Activated naive CD8-positive, alpha-beta T cell treated with anti-CD3 and anti-CD28 coated beads, Interleukin-2, amount 10 ng/mL, durations not matched to agents 7 days and 5 days (primary cell): ENCODE results near the gene AOC1. TPM values are rescaled to one million over a fixed set of nuclear protein-coding genes. Genes with fewer than 3 reads are reported as not detected.

Experiments
- ATAC-seq: fragments of 150-1000 bp; cut with Tn5 transposase; one replicate; pipeline ENCODE4 v1.10.0; 2021; ENCODE audit warnings: low read depth, moderate library complexity
- POLR2A ChIA-PET: fragments of 350-600 bp; sonication (Branson Sonifier 250); formaldehyde crosslinking; loops from one replicate; lab custom pipeline; 2021; ENCODE audit warnings: antibody characterized with exemption; lab: Charles Lee
- DNase-seq: peaks from one replicate; pipeline ENCODE4 v3.0.0; 2021
- H3K27ac Mint-ChIP-seq: one replicate; pipeline ENCODE4 v1.8.0; 2022; ENCODE audit warnings: mild to moderate bottlenecking, mixed read lengths
- H3K27me3 Mint-ChIP-seq: one replicate; pipeline ENCODE4 v1.8.0; 2022; ENCODE audit warnings: mild to moderate bottlenecking, moderate library complexity, mixed read lengths
- H3K36me3 Mint-ChIP-seq: one replicate; pipeline ENCODE4 v1.8.0; 2021; ENCODE audit warnings: mild to moderate bottlenecking, mixed read lengths
- H3K4me1 Mint-ChIP-seq: one replicate; pipeline ENCODE4 v1.8.0; 2021; ENCODE audit warnings: mixed read lengths
- H3K4me3 Mint-ChIP-seq: one replicate; pipeline ENCODE4 v1.8.0; 2022; ENCODE audit warnings: mild to moderate bottlenecking, moderate library complexity, mixed read lengths
- H3K9me3 Mint-ChIP-seq: one replicate; pipeline ENCODE4 v1.8.0; 2021; ENCODE audit warnings: mixed read lengths
- total RNA-seq, 2 experiments: library from RNA; stranded (reverse); gene quantifications; one replicate each; pipeline ENCODE4 v1.2.3, GENCODE V29; 2021

AOC1 gene
- total RNA-seq, 2 experiments from 2014 or later: not detected

DNA sequence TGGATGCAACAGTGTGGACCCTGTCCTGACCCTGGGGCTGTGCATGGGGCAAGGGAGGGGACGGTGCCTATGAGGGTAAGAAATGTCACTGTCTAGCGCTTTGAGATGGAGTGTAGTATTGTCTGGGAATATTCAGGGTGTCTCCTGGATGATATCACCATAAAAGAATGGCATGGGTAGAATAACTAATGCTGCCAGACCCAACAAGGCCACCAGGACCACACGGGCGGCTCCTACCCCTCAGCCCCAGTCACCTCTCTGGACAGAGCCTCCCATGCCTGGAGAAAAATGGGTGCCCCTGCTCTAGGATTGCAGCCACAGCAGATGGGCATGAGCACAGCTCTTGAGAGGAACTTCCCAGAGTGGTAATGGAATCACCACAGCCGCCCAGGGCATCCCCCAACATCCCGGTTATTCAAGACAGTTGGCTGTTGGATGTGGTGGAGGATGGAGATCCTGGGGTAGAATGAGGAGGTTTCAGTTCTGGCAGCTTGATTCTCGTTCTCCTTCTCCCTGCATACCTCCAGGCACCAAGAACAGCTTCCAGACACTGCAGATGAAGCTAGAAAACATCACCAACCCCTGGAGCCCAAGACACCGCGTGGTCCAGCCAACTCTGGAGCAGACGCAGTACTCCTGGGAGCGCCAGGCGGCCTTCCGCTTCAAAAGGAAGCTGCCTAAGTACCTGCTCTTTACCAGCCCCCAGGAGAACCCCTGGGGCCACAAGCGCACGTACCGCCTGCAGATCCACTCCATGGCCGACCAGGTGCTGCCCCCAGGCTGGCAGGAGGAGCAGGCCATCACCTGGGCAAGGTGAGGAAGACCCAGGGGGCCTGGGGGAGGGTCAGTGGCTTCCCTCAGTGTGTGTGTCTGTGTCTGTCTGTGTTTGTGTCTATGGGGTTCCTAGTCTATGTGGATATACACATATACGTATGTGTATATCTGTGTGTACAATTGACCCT, 6.2 kb downstream of the AOC1 start:
- no peak for ATAC-seq

DNA sequence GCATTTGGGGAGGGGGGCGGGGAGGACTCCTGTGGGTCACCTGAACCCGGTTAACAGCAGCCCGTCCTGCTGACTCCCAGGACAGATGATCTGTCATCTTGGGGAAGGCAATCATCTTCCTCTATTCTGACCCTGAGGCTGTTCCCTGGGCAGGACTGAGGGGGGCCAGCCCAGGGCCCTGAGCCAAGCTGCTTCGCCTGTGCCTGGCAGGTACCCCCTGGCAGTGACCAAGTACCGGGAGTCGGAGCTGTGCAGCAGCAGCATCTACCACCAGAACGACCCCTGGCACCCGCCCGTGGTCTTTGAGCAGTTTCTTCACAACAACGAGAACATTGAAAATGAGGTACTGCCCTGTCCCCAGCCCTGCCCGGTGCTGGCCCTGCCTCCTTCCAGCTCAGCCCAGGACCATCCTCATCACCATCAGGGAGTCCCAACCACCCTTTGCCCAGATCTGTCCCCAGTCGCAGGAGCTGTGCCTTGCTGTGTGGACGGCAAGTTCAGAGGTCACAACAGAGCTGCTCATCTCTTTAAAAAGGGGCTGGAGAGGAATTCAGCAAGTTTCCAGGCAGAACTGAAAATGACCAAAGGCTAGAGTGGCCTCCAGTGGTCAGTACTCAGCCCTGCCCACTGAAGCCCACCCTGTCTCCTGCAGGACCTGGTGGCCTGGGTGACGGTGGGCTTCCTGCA, 8.1 kb downstream of the AOC1 start:
- H3K4me1 Mint-ChIP-seq: no peaks in the 10 kb centered on the region
- H3K27ac Mint-ChIP-seq: no peak overlapping the region
- no peak overlapping the region for H3K4me3 Mint-ChIP-seq
- H3K9me3 Mint-ChIP-seq: no peaks in the 10 kb centered on the region
- ATAC-seq (no peak), DNase-seq (no peak)
- H3K27me3 Mint-ChIP-seq: peaks cover 3% of the 10 kb centered on the region
- POLR2A ChIA-PET: no interaction called here
- H3K36me3 Mint-ChIP-seq: no peaks in the 10 kb centered on the region

More for the DNA sequence above, 6.2 kb downstream of the AOC1 start:
- POLR2A ChIA-PET: no interaction called here
- no peaks in the 10 kb centered on the region for H3K9me3 Mint-ChIP-seq
- no peak overlapping the region for H3K4me3 Mint-ChIP-seq
- peaks cover 5% of the 10 kb centered on the region for H3K27me3 Mint-ChIP-seq
- DNase-seq: no peak
- no peaks in the 10 kb centered on the region for H3K36me3 Mint-ChIP-seq
- no peaks in the 10 kb centered on the region for H3K4me1 Mint-ChIP-seq
- no peak overlapping the region for H3K27ac Mint-ChIP-seq

DNA sequence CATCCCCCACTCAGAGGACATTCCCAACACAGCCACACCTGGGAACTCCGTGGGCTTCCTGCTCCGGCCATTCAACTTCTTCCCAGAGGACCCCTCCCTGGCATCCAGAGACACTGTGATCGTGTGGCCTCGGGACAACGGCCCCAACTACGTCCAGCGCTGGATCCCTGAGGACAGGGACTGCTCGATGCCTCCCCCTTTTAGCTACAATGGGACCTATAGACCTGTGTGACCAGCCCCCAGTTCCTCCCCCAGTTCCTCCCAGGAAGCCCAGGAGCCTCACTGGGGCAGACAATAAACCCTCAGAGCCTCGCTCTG, 8.6 kb downstream of the AOC1 start:
- H3K27me3 Mint-ChIP-seq: peaks cover 5% of the 10 kb centered on the region
- ATAC-seq (no peak), DNase-seq (no peak)
- no peak overlapping the region for H3K4me3 Mint-ChIP-seq
- H3K4me1 Mint-ChIP-seq: no peaks in the 10 kb centered on the region
- no peaks in the 10 kb centered on the region for H3K36me3 Mint-ChIP-seq
- H3K9me3 Mint-ChIP-seq: no peaks in the 10 kb centered on the region
- POLR2A ChIA-PET: no interaction called here
- H3K27ac Mint-ChIP-seq: no peak overlapping the region

DNA sequence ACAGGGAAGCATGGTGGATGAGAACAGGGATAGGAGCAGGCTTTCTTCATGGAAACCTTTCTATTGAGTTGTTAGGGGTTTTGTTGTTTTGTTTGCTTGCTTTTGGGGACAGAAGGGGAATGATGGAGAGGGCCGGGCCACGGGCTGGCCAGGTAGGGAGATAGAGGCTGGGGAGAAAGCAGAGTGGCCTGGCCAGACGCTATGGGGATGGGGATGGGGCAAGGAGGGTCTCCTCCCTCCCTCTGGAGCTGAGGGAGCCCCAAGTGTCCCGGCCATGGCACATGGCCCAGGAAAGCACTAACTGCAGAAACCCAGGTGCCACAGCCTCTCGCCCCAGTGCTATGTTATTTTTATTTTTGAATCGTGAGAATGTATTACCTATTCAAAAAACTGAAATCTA, 10.0 kb downstream of the AOC1 start:
- no peak for DNase-seq
- ATAC-seq: no peak
- peaks cover 7% of the 10 kb centered on the region for H3K27me3 Mint-ChIP-seq
- no peaks in the 10 kb centered on the region for H3K4me1 Mint-ChIP-seq
- no peak overlapping the region for H3K27ac Mint-ChIP-seq
- H3K4me3 Mint-ChIP-seq: no peak overlapping the region
- peaks cover 1% of the 10 kb centered on the region for H3K9me3 Mint-ChIP-seq
- POLR2A ChIA-PET: no interaction called here
- no peaks in the 10 kb centered on the region for H3K36me3 Mint-ChIP-seq

DNA sequence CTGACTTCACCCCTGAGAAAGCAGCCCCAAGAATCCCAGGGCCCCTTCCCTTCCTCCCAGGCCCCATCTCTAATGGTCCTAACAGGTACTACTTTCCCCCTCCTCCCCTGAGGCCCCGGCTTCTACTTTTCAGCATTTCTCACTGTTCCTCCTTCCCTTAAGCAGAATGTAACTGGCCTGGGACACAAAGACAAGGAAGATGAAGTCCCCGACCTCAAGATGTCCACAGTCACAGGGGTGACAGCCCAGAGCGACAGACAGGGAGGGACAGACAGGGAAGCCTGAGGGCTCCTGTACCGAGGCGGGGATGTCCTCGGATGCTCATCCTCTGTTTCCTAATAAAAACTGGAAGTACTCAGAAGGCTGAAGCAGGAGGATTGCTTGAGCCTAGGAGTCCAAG, 11.6 kb downstream of the AOC1 start:
- Mint-ChIP-seq H3K36me3 (no peaks in the 10 kb centered on the region), H3K27ac (no peak overlapping the region), H3K4me3 (no peak overlapping the region), H3K27me3 (peaks cover 15% of the 10 kb centered on the region), H3K9me3 (peaks cover 1% of the 10 kb centered on the region), H3K4me1 (no peaks in the 10 kb centered on the region)
- ATAC-seq: no peak
- DNase-seq: no peak
- POLR2A ChIA-PET: no interaction called here

DNA sequence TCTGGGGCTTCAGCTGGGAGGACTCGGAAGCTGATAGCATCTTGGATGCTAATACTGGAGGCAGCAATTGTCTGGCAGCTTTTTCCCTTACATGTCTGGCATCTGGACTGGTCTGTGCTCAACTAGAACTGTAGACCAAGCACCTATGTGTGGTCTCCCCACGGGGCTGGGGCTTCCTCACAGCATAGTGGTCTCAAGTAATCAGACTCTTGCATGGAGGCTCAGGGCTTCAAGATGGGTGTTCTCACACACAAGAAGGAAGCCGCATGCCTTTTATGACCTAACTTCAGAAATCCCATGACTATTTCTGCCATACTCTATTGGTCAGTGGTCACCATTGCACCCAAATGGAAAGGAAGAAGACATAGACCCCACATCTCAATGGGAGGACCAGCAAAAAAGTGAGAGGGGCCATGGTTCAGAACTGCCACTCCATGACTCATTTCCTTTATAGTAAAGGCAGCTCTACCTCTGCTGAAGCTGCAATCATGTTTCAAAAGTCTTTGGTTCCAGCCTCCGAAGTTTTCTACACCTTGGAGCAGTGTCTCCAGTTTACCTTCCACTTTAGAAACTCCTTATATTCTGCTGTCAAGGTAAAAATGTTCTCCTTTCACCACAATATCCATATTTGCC, 14.7 kb downstream of the AOC1 start:
- Mint-ChIP-seq H3K36me3 (no peaks in the 10 kb centered on the region), H3K4me1 (no peaks in the 10 kb centered on the region), H3K27me3 (peaks cover 29% of the 10 kb centered on the region), H3K4me3 (no peak overlapping the region), H3K27ac (no peak overlapping the region), H3K9me3 (peaks cover 6% of the 10 kb centered on the region)
- DNase-seq: no peak
- ATAC-seq: no peak
- POLR2A ChIA-PET: interaction anchor here (0.6 kb wide), 1 partner anchor 143 kb away, joined by 3 read pairs; no protein-coding TSS in a partner anchor

DNA sequence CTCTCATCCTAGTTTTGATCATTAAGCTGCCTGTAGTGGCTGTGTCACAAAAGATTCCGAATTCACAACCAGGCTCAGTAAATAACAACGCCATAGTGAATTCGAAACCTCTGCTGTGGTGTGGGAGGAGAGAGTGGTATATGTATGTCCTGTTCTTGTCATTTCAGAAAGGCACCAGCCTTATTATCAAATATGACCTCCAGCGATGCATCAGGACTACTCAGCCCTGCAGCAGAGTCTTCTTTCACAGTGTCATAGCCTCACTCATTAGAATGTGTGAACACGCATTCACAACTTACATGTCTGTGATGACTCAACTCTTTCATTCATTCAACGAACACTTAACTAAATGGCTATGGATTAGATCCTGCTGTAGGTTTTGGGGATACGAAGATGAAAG, 15.3 kb downstream of the AOC1 start:
- ATAC-seq (no peak), DNase-seq (no peak)
- Mint-ChIP-seq H3K9me3 (peaks cover 7% of the 10 kb centered on the region), H3K36me3 (no peaks in the 10 kb centered on the region), H3K27me3 (peaks cover 27% of the 10 kb centered on the region), H3K27ac (no peak overlapping the region), H3K4me1 (no peaks in the 10 kb centered on the region), H3K4me3 (no peak overlapping the region)
- POLR2A ChIA-PET: interaction anchor here (0.6 kb wide), 1 partner anchor 142 kb away, joined by 3 read pairs; no protein-coding TSS in a partner anchor

DNA sequence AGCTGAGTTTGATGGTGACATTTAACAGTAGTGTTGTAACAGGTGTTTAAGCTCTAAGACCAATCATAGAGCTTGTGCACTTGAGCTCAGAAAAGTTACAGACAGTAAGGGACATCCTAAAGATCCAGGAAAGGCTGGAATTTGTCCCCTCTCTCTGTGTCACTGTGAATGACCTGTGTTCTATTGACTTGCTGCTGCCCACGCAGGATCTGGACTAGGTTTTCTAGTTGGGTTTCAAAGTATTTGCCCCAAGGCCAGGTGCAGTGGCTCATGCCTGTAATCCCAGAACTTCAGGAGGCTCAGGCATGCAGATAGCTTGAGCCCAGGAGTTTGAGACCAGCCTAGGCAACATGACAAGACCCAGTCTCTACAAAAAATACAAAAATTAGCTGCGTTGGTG, 17.1 kb downstream of the AOC1 start:
- H3K4me1 Mint-ChIP-seq: no peaks in the 10 kb centered on the region
- H3K27ac Mint-ChIP-seq: no peak overlapping the region
- H3K27me3 Mint-ChIP-seq: peaks cover 40% of the 10 kb centered on the region
- no peak overlapping the region for H3K4me3 Mint-ChIP-seq
- ATAC-seq: no peak
- POLR2A ChIA-PET: interaction anchor here (0.7 kb wide), 1 partner anchor 424 kb away, joined by 8 read pairs; no protein-coding TSS in a partner anchor
- peaks cover 7% of the 10 kb centered on the region for H3K9me3 Mint-ChIP-seq
- H3K36me3 Mint-ChIP-seq: no peaks in the 10 kb centered on the region
- no peak for DNase-seq

DNA sequence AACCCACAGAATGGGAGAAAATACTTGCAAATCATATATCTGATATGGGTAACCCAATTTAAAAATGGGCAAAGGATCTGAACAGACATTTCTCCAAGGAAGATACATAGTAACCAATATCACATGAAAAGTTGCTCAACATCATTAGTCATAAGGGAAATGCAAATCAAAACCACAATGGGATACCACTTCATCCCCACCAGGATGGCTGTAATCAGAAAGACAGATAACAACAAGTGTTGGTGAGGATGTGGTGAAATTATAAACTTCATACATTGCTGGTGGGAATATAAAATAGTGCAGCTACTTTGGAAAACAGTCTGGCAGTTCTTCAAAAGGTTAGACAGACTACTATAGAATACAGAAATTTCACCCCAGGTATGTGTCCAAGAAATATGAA, 19.3 kb downstream of the AOC1 start:
- no peaks in the 10 kb centered on the region for H3K36me3 Mint-ChIP-seq
- ATAC-seq (no peak), DNase-seq (no peak)
- H3K27me3 Mint-ChIP-seq: peaks cover 42% of the 10 kb centered on the region
- no peak overlapping the region for H3K27ac Mint-ChIP-seq
- H3K9me3 Mint-ChIP-seq: peaks cover 5% of the 10 kb centered on the region
- POLR2A ChIA-PET: no interaction called here
- H3K4me3 Mint-ChIP-seq: no peak overlapping the region
- peaks cover 1% of the 10 kb centered on the region for H3K4me1 Mint-ChIP-seq

DNA sequence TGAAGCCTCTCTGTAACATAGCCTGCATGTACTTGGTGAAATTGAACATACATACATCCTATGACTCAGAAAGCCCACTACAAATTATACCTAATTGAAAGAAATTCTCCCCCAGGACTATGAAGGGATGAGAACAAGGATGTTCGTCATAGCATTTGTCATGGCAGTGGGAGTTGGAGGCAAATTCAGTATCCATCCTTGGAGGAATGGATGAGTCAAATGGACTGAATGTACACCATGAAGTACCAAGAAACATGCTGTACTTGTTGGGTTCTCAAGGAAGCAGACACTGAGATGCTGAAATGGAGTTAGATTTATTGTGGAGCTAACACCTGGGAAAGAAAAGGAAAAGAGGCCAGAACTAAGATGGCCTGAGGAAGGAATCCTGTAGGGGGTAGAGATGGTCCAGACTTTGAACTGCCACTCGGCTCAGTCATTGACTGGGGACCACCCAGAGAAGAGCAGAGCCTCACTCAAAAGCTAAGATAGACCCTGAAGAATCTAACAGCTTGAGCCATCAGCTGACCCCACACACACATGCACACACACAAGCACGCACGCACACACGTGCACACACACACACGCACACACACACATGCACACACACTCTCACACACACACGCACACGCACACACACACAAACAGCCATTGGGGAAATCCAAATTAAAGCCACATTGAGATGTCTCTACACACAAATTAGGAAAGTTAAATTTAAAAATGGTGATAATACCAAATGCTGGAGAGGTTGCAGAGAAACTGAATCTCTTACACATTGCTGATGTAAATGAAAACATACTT, 22.3 kb downstream of the AOC1 start:
- peaks cover 1% of the 10 kb centered on the region for H3K4me1 Mint-ChIP-seq
- H3K9me3 Mint-ChIP-seq: peaks cover 6% of the 10 kb centered on the region
- H3K36me3 Mint-ChIP-seq: no peaks in the 10 kb centered on the region
- no peak overlapping the region for H3K4me3 Mint-ChIP-seq
- ATAC-seq (no peak), DNase-seq (no peak)
- POLR2A ChIA-PET: no interaction called here
- H3K27ac Mint-ChIP-seq: no peak overlapping the region
- H3K27me3 Mint-ChIP-seq: peaks cover 50% of the 10 kb centered on the region

DNA sequence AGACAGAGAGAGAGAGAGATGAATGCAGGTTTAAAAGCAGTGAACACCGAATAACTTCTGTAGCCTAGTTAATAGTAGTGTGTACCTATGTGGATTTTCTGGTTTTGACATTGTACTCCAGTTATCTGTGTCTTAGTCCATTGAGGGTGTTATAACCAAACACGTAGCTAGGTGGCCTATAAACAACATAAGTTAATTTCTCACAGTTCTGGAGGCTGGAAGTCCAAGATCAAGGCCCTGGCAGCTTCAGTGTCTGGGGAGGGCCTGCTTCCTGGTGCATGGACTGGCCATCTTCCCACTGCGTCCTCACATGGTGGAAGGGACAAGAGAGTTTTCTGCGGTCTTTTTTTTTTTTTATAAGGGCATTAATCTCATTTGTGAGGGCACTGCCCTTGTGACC, 23.5 kb downstream of the AOC1 start:
- POLR2A ChIA-PET: no interaction called here
- no peak for ATAC-seq
- H3K27ac Mint-ChIP-seq: no peak overlapping the region
- H3K9me3 Mint-ChIP-seq: peaks cover 13% of the 10 kb centered on the region
- H3K4me3 Mint-ChIP-seq: no peak overlapping the region
- no peak for DNase-seq
- H3K36me3 Mint-ChIP-seq: peaks cover 2% of the 10 kb centered on the region
- H3K27me3 Mint-ChIP-seq: peaks cover 51% of the 10 kb centered on the region
- H3K4me1 Mint-ChIP-seq: peaks cover 1% of the 10 kb centered on the region

DNA sequence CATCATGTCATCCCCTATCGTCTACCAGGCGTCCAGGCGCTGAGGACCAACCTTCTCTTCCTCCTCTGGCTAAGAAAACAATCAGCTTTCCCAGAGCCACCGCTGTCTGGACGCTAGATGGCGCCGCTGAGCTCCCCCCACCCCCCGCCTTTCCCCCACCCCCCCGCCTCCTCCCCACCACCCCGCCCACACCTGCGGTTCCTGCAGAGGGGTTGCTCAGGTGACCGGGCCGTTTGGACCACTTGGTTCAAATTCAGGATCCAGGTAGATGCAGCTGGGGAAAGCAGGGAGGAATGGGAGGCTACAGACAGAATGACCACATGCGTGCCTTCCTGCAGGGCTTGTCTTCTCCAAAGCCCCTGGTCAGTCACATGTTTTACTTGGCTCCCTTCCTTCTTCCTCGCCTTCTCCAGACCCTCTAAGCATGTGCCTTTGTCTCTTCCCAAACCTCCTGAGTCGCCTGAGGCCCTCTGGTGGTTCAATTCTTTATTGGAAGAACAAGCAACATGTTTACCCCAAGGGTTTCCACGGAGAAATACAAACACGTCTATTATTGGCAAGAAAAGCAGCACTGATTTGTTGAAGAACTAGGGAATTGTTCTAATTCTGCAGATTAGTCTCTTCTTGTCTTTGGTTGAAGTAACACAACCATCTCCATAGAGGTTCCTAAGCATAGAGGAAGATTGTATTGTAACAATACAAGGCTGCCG, 24.7 kb downstream of the AOC1 start:
- Mint-ChIP-seq H3K27ac (no peak overlapping the region), H3K4me3 (no peak overlapping the region), H3K9me3 (peaks cover 13% of the 10 kb centered on the region), H3K4me1 (peaks cover 1% of the 10 kb centered on the region), H3K36me3 (peaks cover 5% of the 10 kb centered on the region), H3K27me3 (peaks cover 47% of the 10 kb centered on the region)
- POLR2A ChIA-PET: no interaction called here
- ATAC-seq (no peak), DNase-seq (no peak)
